GM12878 (cell line): ENCODE results near the gene DIS3L2. TPM values are rescaled to one million over a fixed set of nuclear protein-coding genes. Genes with fewer than 3 reads are reported as not detected.
A peak's percentile ranks its signal among the peaks of the same experiment; 100 is the strongest.

Experiments
- ATAC-seq: fragments of 200-7000 bp; cut with Tn5 transposase; 3 replicates; pipeline ENCODE4 v1.9.1; 2020; ENCODE audit warnings: mild to moderate bottlenecking, moderate library complexity
- BruUV-seq: library from RNA; stranded (reverse); fragments of 400-500 nt; replicated peaks from 2 replicates; lab custom pipeline; 2021; lab: Mats Ljungman, UMichigan
- CTCF ChIA-PET: fragments of 300-600 bp; sonication (Branson Sonifier 250); formaldehyde crosslinking; extraction: SDS; loops from one replicate; lab custom pipeline; 2021; ENCODE audit warnings: inconsistent platforms; lab: Yijun Ruan, JAX
- POLR2A ChIA-PET: fragments of 350-600 bp; formaldehyde crosslinking; extraction: SDS; loops from one replicate; lab custom pipeline; 2021; ENCODE audit warnings: inconsistent platforms; lab: Charles Lee
- RAD21 ChIA-PET: fragments of 300-600 bp; sonication (Branson Sonifier 250); formaldehyde crosslinking; loops from one replicate; lab custom pipeline; 2023; ENCODE audit warnings: antibody characterized with exemption; ENCODE audit not compliant: unreplicated experiment; lab: Charles Lee
- SMC1A ChIA-PET: fragments of 300-600 bp; sonication (Branson Sonifier 250); formaldehyde crosslinking; loops from one replicate; lab custom pipeline; 2023; ENCODE audit not compliant: unreplicated experiment, uncharacterized antibody; lab: Charles Lee
- DNase-seq: peaks from one replicate; pipeline ENCODE4 v3.0.0-alpha.2; 2011; ENCODE audit warnings: low read depth, low spot score
- FAIRE-seq: peaks from 3 replicates; lab custom pipeline; 2011; peaks lifted over from hg19 to GRCh38; lab: Jason Lieb, UNC
- H2AFZ ChIP-seq: 2 replicates; pipeline ENCODE4 v1.6.0; 2011; ENCODE audit warnings: low read depth, low read length, control low read depth; ENCODE audit not compliant: control insufficient read depth
- H3K27ac ChIP-seq: 2 replicates; pipeline ENCODE4 v1.5.1; 2011; ENCODE audit warnings: control low read depth; ENCODE audit not compliant: control insufficient read depth, insufficient read depth
- H3K27me3 ChIP-seq, 2 experiments: replicated peaks in 1 of 2; 2 replicates each; pipeline versions ENCODE4 v1.6.0 to v1.6.1; 2011; ENCODE audit warnings: low read length in 1 of 2; ENCODE audit not compliant: control insufficient read depth in 2 of 2, insufficient read depth in 2 of 2
- H3K36me3 ChIP-seq, 2 experiments: 2 replicates each; pipeline ENCODE4 v1.5.1; 2011; ENCODE audit warnings: low read length in 1 of 2; ENCODE audit not compliant: control insufficient read depth in 2 of 2, insufficient read depth in 2 of 2
- H3K4me1 ChIP-seq: 2 replicates; pipeline ENCODE4 v1.6.1; 2011; ENCODE audit warnings: mild to moderate bottlenecking, low read length, moderate library complexity, mixed read lengths; ENCODE audit not compliant: control insufficient read depth, insufficient read depth
- H3K4me2 ChIP-seq: 2 replicates; pipeline ENCODE4 v1.6.0; 2011; ENCODE audit warnings: control low read depth; ENCODE audit not compliant: control insufficient read depth, insufficient read depth
- H3K4me3 ChIP-seq: fragments of 200-600 bp; sonication (generic); 2 replicates; pipeline ENCODE4 v1.5.1; 2016
- H3K79me2 ChIP-seq: 2 replicates; pipeline ENCODE4 v1.6.0; 2011; ENCODE audit warnings: low read length; ENCODE audit not compliant: control insufficient read depth, insufficient read depth
- H3K9ac ChIP-seq: 2 replicates; pipeline ENCODE4 v1.8.0; 2011; ENCODE audit warnings: low read length, control low read depth, mixed read lengths; ENCODE audit not compliant: control insufficient read depth, insufficient read depth
- H3K9me3 ChIP-seq: replicated peaks from 3 replicates; pipeline ENCODE4 v1.5.1; 2011; ENCODE audit warnings: mild to moderate bottlenecking, low read length; ENCODE audit not compliant: control insufficient read depth, insufficient read depth
- H4K20me1 ChIP-seq: 2 replicates; pipeline ENCODE4 v1.6.0; 2011; ENCODE audit not compliant: control insufficient read depth, insufficient read depth
- CBFB ChIP-seq: IDR thresholded peaks from 2 replicates; pipeline ENCODE4 v1.6.1; 2016; ENCODE audit warnings: antibody characterized with exemption, low read depth
- NFYA ChIP-seq: IDR thresholded peaks from 2 replicates; pipeline ENCODE4 v1.6.1; 2011; ENCODE audit warnings: low read depth, mild to moderate bottlenecking, low read length, improper control_type of control experiment, borderline replicate concordance
- RAD51 ChIP-seq: fragments of 450-650 bp; IDR thresholded peaks from 2 replicates; pipeline ENCODE4 v1.6.1; 2016; ENCODE audit warnings: moderate library complexity, mild to moderate bottlenecking, inconsistent platforms
- RB1 ChIP-seq: fragments of 450-650 bp; formaldehyde crosslinking; IDR thresholded peaks from 2 replicates; pipeline ENCODE4 v1.6.1; 2017; ENCODE audit warnings: mild to moderate bottlenecking, borderline replicate concordance
- SREBF1 ChIP-seq: IDR thresholded peaks from 2 replicates; pipeline ENCODE4 v1.6.1; 2012; ENCODE audit warnings: mild to moderate bottlenecking, low read length
- SUPT20H ChIP-seq: IDR thresholded peaks from 2 replicates; pipeline ENCODE4 v1.6.1; 2011; ENCODE audit warnings: low read depth, mild to moderate bottlenecking, low read length, moderate library complexity, borderline replicate concordance; ENCODE audit not compliant: control insufficient read depth
- TCF7 ChIP-seq: IDR thresholded peaks from 2 replicates; pipeline ENCODE4 v1.6.1; 2014; ENCODE audit warnings: antibody characterized with exemption, borderline replicate concordance
- ZZZ3 ChIP-seq: IDR thresholded peaks from 2 replicates; pipeline ENCODE4 v1.6.1; 2011; ENCODE audit warnings: low read depth; ENCODE audit not compliant: control insufficient read depth, insufficient read length
- WGBS: methylation state at CpG from one replicate; pipeline ENCODE4 v1.1.6; 2016; ENCODE audit warnings: low lambda C conversion rate; ENCODE audit not compliant: insufficient replicate concordance, insufficient coverage; ENCODE audit errors: missing lambda C conversion rate; 5-methylcytosine and 5-hydroxymethylcytosine counted together
- in situ Hi-C: fragments of 300-500 bp; cut with MboI; formaldehyde crosslinking; loops from 9 replicates; pipeline ENCODE4 v1.14.3; 2018; ENCODE audit warnings: mixed read lengths
- intact Hi-C: fragments of 100-400 bp; cut with micrococcal nuclease; formaldehyde crosslinking; loops from one replicate; pipeline ENCODE4 v1.14.2; 2022; ENCODE audit not compliant: unreplicated experiment
- polyA plus RNA-seq, 11 experiments: library from polyadenylated mRNA; depleted of rRNA in 4 of 11; unstranded in 6 of 11; stranded (reverse) in 5 of 11; fragments of >200 nt; fragmentation: Nextera tagmentation in 4 of 11; fragmentation: Illumina TruSeq in 1 of 11; extraction: Ambion mirVana in 4 of 11; extraction: Trizol in 1 of 11; gene quantifications; 1 replicate in 1 of 11; 2 replicates in 10 of 11; pipeline versions ENCODE4 v1.2.1 to v1.2.3, GENCODE V29; 2011 to 2016; ENCODE audit warnings: inconsistent platforms in 2 of 11, missing spikeins in 2 of 11, low read depth in 1 of 11
- total RNA-seq, 4 experiments: library from RNA; depleted of rRNA in 3 of 4; stranded (reverse); fragments of >200 nt in 3 of 4; fragmentation: Illumina TruSeq in 1 of 4; extraction: Trizol in 1 of 4; gene quantifications; 2 replicates each; pipeline versions ENCODE4 v1.2.1 to v1.2.3, GENCODE V29; 2013 to 2021
- TF ChIP-seq, protein P1 (sequence below): fragments of 450-650 bp; IDR thresholded peaks from 2 replicates; pipeline ENCODE4 v1.6.1; 2016; ENCODE audit warnings: mild to moderate bottlenecking
- TF ChIP-seq, protein P2 (sequence below): IDR thresholded peaks from 2 replicates; pipeline ENCODE4 v1.6.1; 2011; ENCODE audit warnings: borderline replicate concordance, low read depth, mild to moderate bottlenecking, moderate library complexity, mixed read lengths, low read length; ENCODE audit not compliant: insufficient read depth; ENCODE audit errors: extremely low read length
- TF ChIP-seq, protein P3 (sequence below): fragments of 450-650 bp; IDR thresholded peaks from 2 replicates; pipeline ENCODE4 v1.6.1; 2018; ENCODE audit warnings: borderline replicate concordance, mild to moderate bottlenecking; ENCODE audit not compliant: partially characterized antibody

DIS3L2 gene
- total and polyA plus RNA-seq, 10 of the 15 experiments (the other 5 are each of a cell fraction or from before 2014, with no cell fraction given) = 3.5 to 27.1 (median 16.0) TPM

DNA sequence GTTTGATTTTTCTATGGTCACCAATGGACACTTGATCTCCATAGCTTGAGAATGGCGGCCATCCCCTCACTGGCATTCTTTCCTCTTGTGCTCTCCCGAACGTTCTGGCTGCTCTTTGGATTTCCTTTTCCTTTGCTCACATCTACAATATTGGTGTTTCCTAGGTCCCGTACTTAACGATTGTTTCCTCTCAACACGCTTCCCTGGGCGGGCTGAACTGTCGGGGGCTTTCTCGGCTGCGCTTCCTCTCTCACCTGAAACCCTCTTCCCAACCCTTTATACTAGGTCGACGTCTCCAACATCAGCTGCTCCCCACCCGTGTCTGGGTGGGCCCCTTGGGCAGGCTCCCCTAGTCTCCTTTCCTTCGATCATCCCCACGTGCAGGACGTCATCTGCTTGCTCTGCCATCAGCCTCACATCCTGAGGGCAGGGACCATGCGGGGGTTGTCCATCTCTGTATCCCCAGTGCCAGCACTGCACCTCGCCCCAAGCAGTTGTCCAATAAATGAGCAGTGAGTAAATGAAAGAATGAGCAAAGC, 634 bp upstream of the DIS3L2 start:
- FAIRE-seq (no peak), DNase-seq (no peak), ATAC-seq (no peak; the same call in 1 of the 3 replicates)
- intact Hi-C loops = no loop called here
- H3K36me3 ChIP-seq = no peaks in the 10 kb centered on the region
- peaks cover 3% of the 10 kb centered on the region; the same call in 1 of the 2 replicates for H3K4me1 ChIP-seq
- TSS peak; percentile 98 for BruUV-seq
- WGBS = 66% methylated on average over 18 of the region's 18 CpGs
- RAD21 ChIA-PET = no interaction called here
- no peaks in the 10 kb centered on the region for H3K9me3 ChIP-seq
- CTCF ChIA-PET = no interaction called here
- peak overlapping the region; percentile 86 for H3K4me2 ChIP-seq
- H3K27me3 ChIP-seq = no peaks in the 10 kb centered on the region
- TF ChIP-seq, protein P1, sequence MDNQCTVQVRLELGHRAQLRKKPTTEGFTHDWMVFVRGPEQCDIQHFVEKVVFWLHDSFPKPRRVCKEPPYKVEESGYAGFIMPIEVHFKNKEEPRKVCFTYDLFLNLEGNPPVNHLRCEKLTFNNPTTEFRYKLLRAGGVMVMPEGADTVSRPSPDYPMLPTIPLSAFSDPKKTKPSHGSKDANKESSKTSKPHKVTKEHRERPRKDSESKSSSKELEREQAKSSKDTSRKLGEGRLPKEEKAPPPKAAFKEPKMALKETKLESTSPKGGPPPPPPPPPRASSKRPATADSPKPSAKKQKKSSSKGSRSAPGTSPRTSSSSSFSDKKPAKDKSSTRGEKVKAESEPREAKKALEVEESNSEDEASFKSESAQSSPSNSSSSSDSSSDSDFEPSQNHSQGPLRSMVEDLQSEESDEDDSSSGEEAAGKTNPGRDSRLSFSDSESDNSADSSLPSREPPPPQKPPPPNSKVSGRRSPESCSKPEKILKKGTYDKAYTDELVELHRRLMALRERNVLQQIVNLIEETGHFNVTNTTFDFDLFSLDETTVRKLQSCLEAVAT = peak; percentile 90
- TF ChIP-seq CBFB = no peak
- no peaks in the 10 kb centered on the region for H4K20me1 ChIP-seq
- peak overlapping the region; percentile 100 for H3K4me3 ChIP-seq
- peaks cover 16% of the 10 kb centered on the region for H3K79me2 ChIP-seq
- POLR2A ChIA-PET = interaction anchor here (0.5 kb wide), 1 partner anchor 15 kb away, joined by 4 read pairs; no protein-coding TSS in a partner anchor
- H3K9ac ChIP-seq = peak overlapping the region; percentile 83
- SMC1A ChIA-PET = interaction anchor here (0.6 to 1.3 kb wide), 2 partner anchors 12 to 284 kb away, joined by 3 read pairs; no protein-coding TSS in a partner anchor
- in situ Hi-C loops = no loop called here
- peak overlapping the region; percentile 94 for H2AFZ ChIP-seq
- peak overlapping the region; percentile 58 for H3K27ac ChIP-seq

DNA sequence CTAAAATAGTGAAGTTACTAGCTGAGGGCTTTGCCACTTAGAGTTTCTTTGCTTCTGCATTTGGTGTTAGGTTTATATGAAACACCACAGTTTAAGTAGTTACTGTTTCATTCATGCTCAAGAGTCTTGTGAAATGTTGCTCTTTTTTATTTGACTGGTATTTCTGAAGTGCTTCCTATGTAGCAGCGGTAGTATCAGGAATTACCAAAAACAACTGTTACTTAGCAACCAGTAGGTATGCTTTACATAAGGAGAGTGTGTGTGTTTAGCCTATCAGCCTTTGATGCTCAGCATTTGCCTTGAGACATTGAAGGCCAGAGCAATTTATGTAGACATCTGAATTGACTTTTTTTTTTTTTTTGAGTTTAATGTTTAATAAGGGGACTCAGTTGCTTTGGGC, 3.6 kb downstream of the DIS3L2 start:
- Histone ChIP-seq H3K27ac (no peak overlapping the region), H3K9me3 (peaks cover 9% of the 10 kb centered on the region), H3K79me2 (peaks cover 19% of the 10 kb centered on the region), H3K4me1 (peaks cover 3% of the 10 kb centered on the region; the same call in 1 of the 2 replicates), H3K9ac (no peak overlapping the region), H3K27me3 (no peaks in the 10 kb centered on the region), H3K4me3 (no peak overlapping the region), H3K4me2 (no peak overlapping the region), H4K20me1 (no peaks in the 10 kb centered on the region), H3K36me3 (no peaks in the 10 kb centered on the region), H2AFZ (no peak overlapping the region)
- in situ Hi-C loops (no loop called here), intact Hi-C loops (no loop called here)
- POLR2A ChIA-PET = interaction anchor here (1.1 kb wide), 1 partner anchor 11 kb away, joined by 3 read pairs; no protein-coding TSS in a partner anchor
- FAIRE-seq = no peak
- SMC1A ChIA-PET = interaction anchor here (0.7 to 0.9 kb wide), 2 partner anchors 8 to 14 kb away, joined by 3 to 5 read pairs; no protein-coding TSS in a partner anchor
- CTCF ChIA-PET = no interaction called here
- no peak for DNase-seq
- WGBS = 32% methylated on average over 1 of the region's 1 CpG
- RAD21 ChIA-PET = no interaction called here
- no TSS peak for BruUV-seq
- ATAC-seq = no peak
- TF ChIP-seq, protein P2, sequence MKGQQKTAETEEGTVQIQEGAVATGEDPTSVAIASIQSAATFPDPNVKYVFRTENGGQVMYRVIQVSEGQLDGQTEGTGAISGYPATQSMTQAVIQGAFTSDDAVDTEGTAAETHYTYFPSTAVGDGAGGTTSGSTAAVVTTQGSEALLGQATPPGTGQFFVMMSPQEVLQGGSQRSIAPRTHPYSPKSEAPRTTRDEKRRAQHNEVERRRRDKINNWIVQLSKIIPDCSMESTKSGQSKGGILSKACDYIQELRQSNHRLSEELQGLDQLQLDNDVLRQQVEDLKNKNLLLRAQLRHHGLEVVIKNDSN = no peak
- TF ChIP-seq SREBF1 (no peak), TCF7 (no peak), CBFB (no peak), NFYA (no peak), SUPT20H (no peak), RAD51 (no peak), RB1 (no peak), ZZZ3 (no peak)
- TF ChIP-seq, protein P3, sequence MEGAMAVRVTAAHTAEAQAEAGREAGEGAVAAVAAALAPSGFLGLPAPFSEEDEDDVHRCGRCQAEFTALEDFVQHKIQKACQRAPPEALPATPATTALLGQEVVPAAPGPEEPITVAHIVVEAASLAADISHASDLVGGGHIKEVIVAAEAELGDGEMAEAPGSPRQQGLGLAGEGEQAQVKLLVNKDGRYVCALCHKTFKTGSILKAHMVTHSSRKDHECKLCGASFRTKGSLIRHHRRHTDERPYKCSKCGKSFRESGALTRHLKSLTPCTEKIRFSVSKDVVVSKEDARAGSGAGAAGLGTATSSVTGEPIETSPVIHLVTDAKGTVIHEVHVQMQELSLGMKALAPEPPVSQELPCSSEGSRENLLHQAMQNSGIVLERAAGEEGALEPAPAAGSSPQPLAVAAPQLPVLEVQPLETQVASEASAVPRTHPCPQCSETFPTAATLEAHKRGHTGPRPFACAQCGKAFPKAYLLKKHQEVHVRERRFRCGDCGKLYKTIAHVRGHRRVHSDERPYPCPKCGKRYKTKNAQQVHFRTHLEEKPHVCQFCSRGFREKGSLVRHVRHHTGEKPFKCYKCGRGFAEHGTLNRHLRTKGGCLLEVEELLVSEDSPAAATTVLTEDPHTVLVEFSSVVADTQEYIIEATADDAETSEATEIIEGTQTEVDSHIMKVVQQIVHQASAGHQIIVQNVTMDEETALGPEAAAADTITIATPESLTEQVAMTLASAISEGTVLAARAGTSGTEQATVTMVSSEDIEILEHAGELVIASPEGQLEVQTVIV = no peak
